HG02623 (cell line): ENCODE measurements around the gene IGSF10.
"Not testable (repeated sequence)": the region's sequence is repeated elsewhere in the genome, so short reads cannot be mapped to it uniquely, and the experiment has no call there.

Experiments used
- ATAC-seq: cut with Tn5 transposase; IDR thresholded peaks from one replicate; pipeline ENCODE4 v1.9.1; 2021; ENCODE audit warnings: moderate library complexity; ENCODE audit not compliant: unreplicated experiment

IGSF10 gene

DNA sequence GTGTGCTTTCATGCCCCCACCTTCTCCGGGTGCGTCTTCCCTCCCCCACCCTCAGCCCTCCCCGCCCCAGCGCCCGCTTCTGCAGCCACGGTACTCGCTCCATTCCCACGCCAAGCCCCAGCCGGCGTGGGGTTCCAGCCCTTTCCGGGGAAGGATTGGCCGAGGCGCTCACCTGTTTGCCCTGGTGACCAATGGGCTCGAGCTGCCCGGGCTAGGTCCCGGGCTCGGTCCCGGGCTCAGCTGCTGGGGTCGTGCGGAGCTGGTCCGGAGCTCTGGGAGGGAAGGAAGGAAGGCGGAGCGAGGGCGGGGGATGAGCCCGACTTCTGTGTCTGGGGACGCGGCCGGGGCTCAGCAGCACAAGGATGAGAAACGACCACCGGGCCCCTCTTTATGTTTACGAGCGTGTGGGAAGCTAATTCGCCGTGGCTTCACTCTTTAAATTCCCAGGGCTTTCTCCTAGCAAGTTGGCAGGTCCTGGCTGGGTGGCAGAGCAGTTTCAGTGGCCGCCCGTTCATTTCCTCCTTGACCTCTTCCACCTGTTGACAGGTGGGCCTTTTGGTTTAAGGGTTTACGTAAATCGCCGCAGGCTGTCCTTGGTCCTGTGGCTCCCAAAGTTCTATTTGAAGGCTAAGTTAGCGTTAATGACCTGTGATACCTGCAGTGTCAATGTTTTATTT is at the start of gene IGSF10:
IGSF10 (minus strand) TSS at position 288 of the 677 bp plus-strand sequence. CDS start 2,352 bp downstream, outside the sequence.
- ATAC-seq: no peak

DNA sequence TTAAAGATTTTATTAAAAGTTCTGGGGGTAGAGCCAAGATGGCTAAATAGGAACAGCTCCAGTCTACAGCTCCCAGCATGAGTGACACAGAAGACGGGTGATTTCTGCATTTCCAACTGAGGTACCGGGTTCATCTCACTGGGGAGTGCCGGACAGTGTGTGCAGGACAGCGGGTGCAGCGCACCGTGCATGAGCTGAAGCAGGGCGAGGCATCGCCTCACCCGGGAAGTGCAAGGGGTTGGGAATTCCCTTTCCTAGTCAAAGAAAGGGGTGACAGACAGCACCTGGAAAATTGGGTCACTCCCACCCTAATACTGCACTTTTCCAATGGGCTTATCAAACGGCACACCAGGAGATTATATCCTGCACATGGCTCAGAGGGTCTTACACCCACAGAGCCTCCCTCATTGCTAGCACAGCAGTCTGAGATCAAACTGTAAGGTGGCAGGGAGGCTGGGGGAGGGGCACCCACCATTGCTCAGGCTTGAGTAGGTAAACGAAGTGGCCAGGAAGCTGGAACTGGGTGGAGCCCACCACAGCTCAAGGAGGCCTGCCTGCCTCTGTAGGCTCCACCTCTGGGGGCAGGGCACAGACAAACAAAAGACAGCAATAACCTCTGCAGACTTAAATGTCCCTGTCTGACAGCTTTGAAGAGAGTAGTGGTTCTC is 48.7 kb upstream of the IGSF10 start:
- ATAC-seq: not testable (repeated sequence)

GRCh38 chr3:151504606-151505005 is 43.7 kb upstream of the IGSF10 start:
- no peak for ATAC-seq

GRCh38 chr3:151503074-151503473 is 42.2 kb upstream of the IGSF10 start:
- ATAC-seq: no peak

DNA sequence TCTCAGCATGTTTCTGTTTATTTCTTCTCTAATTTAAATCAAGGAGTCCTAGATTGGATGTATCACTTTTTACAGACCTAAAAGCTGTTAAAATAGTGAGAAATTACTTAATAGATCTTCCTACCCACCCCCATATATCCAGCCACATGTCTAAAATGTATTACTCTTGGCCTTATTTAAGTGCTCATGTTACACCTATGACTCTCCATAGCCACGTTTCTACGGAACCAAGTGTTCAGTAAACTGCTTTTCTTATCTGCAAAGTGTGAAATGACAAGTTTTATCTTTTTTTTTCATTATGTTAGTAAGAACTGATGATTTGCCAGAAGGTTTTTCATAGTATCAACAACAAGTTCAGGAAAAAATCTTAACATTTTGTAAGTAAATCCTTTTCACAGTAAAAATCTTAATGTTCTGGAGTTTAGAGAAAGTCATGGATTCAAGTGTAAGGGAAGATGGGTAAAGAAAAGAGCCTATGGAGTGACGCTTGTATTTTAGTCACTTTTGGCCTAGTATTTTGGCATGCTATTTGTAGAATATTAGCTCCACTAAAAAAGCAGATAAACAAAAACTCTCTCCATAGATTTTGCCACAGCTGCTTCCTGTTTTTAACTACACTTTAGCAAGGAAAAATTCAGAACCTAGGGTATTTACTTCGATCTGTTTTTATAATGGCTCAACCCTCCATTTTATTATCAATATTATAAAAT is 41.2 kb upstream of the IGSF10 start:
- no peak for ATAC-seq

DNA sequence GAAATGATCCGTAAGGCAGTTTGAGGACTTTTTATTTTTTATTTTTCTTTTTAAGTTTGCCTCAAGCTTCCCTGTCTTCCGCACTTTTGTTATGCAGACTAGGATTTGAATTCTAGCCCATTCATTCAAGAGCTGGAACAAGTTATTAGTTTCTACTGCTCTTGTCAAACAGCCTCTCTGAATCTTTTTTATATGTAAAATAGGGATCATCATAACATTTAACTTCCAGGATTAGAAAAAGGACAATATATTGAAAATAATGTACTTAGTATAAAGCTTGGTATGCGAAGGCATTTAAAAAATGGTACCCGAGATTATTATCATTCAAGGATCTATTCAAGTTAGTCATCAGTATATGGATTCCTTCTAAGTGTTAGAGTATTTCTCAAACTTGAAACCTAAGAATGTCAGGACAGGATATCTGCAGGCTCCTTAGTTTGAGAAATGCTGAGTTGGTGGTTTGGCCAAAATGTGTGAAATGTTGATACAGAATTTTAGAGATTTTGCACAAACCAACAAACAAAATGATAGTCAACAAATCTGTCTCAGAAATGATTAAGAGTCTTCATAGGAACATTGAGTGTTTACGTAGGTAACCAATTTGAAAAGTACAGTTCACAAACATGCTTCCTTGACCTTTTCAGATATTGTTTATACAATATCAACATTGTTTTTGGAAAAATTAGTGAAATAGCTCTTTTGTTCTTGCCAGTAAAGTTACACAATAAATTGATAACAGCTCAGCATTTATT is 40.5 kb upstream of the IGSF10 start:
- no peak for ATAC-seq

GRCh38 chr3:151499168-151499567 is 38.3 kb upstream of the IGSF10 start:
- no peak for ATAC-seq

DNA sequence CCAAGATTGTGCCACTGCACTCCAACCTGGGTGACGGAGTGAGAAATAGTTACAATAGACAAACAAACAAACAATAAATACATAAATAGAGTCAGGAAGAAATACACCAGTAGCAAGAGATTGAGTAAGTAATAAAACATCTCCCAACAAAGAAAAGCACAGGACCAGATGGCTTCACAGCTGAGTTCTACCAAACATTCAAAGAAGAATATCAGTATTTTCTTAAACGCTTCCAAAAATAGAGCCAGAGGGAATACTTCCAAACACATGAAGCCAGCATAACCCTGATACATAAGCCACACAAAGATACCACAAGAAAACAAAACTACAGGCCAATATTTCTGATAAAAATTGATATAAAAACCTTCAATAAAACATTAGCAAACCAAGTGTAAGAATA is 30.7 kb upstream of the IGSF10 start:
- ATAC-seq: no peak

DNA sequence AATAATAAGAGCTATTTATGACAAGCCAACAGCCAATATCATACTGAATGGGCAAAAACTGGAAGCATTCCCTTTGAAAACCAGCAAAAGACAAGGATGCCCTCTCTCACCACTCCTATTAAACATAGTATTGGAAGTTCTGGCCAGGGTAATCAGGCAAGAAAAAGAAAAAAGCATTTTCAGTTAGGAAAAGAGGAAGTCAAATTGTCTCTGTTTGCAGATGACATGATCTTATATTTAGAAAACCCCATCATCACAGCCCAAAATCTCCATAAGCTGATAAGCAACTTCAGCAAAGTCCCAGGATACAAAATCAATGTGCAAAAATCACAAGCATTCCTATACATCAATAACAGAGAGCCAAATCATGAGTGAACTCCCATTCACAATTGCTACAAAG is 27.0 kb upstream of the IGSF10 start:
- not testable (repeated sequence) for ATAC-seq

- ATAC-seq: no peak
Measured at GRCh38 chr3:151483961-151484520, 23.2 kb upstream of the IGSF10 start.

DNA sequence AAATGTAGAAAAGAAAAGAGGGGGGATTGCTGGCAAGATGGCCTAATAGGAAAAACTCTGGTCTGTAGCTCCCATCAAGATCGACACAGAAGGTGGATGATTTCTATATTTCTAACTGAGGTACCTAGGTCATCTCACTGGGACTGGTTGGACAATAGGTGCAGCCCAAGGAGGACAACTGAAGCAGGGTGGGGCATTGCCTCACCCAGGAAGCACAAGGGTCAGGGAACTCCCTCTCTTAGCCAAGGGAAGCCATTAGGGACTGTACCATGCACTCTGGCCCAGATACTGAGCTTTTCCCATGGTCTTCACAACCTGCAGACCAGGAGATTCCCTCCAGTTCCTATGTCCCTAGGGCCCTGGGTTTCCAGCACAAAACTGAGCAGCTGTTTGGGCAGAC is 22.6 kb upstream of the IGSF10 start:
- ATAC-seq: no peak

GRCh38 chr3:151480492-151480891 is 19.6 kb upstream of the IGSF10 start:
- no peak for ATAC-seq

DNA sequence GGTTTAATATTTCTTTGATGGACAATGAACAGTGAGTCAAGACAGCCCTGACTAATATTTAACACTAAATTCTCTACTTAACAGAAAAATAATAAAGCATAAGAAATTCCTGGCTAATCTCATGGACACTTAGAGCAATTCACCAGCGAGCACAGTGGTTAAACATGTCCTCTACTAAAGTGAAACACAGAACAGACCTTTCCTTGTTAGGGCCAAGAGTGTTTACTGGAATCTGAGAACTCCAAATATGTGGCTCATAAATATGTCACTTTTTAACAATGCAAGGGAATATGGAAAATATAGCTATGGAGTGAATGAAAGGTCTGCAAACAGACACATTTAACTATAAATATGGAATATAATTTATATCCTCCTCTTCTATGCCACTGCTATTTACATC is 18.6 kb upstream of the IGSF10 start:
- ATAC-seq: no peak

DNA sequence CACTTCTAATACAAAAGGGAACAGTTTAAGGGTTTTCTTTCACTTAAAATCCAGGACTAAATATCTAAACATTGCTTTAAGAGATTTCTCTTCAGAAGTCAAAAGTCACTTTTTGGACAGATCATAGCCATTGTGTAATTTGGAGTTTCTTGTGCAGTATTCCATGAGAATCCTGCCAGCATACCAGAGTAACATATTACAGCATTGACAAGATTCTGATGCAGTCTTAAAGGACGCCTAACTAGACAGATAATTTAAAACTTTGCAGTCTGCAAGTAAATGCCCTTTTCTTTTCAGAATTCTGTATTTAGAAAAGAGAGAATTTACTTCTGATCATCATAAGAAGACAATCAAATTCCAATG is 17.5 kb upstream of the IGSF10 start:
- ATAC-seq: no peak

DNA sequence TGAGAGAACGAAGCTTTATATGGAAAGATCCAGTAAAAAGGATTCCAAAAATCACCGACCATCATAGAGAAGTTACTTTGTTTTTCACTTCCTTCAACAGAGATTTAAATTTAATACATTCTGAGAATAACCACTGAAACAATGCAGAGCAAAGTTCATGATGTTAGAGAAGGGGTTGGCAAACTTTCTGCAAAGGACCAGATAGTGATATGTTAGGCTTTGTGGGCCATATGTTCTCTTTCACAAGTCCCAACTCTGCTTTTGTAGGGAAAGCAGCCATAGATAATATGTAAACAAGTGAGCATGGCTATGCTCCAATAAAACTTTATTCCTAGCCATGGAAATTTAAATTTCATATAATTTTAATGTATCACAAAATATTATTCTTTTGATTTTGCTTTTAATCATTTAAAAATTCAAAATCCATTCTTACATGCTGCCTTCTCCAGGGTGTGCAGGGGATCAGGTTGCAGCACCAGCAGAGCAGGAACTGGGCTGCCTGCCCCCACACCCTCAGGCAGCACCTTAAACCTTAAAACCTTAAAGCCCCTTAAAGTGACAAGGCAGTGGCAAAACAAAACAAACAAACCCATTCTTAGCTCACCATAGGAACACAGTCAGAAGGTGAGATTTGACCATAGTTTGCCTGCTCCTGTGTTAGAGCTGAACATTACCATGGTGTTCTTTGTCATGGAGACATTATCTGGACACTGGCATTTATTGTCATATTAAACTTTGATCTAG is 16.9 kb upstream of the IGSF10 start:
- no peak for ATAC-seq

- no peak for ATAC-seq
Measured at GRCh38 chr3:151476344-151477018, 15.6 kb upstream of the IGSF10 start.

- ATAC-seq: no peak
Measured at GRCh38 chr3:151468284-151468917, 7.5 kb upstream of the IGSF10 start.

- ATAC-seq: no peak
Measured at GRCh38 chr3:151467069-151467468, 6.2 kb upstream of the IGSF10 start.

DNA sequence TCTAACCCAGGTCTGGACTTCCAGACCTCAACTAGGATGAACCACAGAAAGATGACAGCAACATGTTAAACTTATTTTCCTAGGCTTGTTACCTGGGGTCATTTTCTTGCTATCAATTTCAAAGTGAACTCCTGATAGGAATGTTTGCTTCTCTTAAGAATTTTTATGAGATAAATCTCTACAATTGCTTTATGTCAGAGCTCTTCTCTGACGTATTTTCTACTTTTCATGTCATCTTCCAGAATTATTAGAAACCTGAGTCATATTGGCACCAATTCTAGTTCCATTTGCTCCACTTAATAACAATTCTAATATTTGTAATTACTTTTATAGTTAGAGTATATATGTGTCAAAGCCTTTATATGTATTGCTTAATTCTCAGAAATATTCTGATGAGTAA is 2.1 kb upstream of the IGSF10 start:
- ATAC-seq: no peak
